Left colon (tissue), 2 donors: ENCODE measurements around the gene LZTS2. TPM values are rescaled to one million over a fixed set of nuclear protein-coding genes. Genes with fewer than 3 reads are reported as not detected.
A peak's percentile ranks its signal among the peaks of the same experiment; 100 is the strongest.
"Not testable (repeated sequence)": the region's sequence is repeated elsewhere in the genome, so short reads cannot be mapped to it uniquely, and the experiment has no call there.

Source experiments
- ATAC-seq: fragments of 200-7000 bp; cut with Tn5 transposase; one replicate; pipeline ENCODE4 v1.9.1; 2020; ENCODE audit warnings: mild to moderate bottlenecking, moderate library complexity
- DNase-seq, 2 donors: peaks; one replicate each; pipeline ENCODE4 v3.0.0-alpha.2; 2020
- intact Hi-C, 2 donors: fragments of 100-400 bp; cut with DNase I in 1 of 2; cut with micrococcal nuclease in 1 of 2; formaldehyde crosslinking; loops; one replicate each; pipeline versions ENCODE4 v1.11.2 to v1.14.0; 2022; cut with DNase I, micrococcal nuclease
- long read RNA-seq: library from polyadenylated mRNA; unstranded; transcript quantifications from one replicate; pipeline ENCODE4 v2.0.0, GENCODE V29; 2021
- total RNA-seq, 2 donors: library from RNA; stranded (reverse); fragmentation: NEBNext Ultra II Directional; extraction: Animal tissue kit (Norgen Biotek cat#: 25700); gene quantifications; one replicate each; pipeline ENCODE4 v1.2.1, GENCODE V29; 2021
- donor health status: DM: no; HTN: no; CAD: no.
- donor health status: DM: yes; HTN: yes; CAD: no.

The LZTS2 gene, protein sequence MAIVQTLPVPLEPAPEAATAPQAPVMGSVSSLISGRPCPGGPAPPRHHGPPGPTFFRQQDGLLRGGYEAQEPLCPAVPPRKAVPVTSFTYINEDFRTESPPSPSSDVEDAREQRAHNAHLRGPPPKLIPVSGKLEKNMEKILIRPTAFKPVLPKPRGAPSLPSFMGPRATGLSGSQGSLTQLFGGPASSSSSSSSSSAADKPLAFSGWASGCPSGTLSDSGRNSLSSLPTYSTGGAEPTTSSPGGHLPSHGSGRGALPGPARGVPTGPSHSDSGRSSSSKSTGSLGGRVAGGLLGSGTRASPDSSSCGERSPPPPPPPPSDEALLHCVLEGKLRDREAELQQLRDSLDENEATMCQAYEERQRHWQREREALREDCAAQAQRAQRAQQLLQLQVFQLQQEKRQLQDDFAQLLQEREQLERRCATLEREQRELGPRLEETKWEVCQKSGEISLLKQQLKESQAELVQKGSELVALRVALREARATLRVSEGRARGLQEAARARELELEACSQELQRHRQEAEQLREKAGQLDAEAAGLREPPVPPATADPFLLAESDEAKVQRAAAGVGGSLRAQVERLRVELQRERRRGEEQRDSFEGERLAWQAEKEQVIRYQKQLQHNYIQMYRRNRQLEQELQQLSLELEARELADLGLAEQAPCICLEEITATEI
- total RNA-seq: 10 to 100 TPM; 28.7 to 33.9 TPM
- long read RNA-seq, full-length matches to known transcripts: 14 of 44 reads
- long read RNA-seq, partial matches to known transcripts: 15 of 44 reads
- long read RNA-seq, other reads (novel, unspliced or antisense): 15 of 44 reads

DNA sequence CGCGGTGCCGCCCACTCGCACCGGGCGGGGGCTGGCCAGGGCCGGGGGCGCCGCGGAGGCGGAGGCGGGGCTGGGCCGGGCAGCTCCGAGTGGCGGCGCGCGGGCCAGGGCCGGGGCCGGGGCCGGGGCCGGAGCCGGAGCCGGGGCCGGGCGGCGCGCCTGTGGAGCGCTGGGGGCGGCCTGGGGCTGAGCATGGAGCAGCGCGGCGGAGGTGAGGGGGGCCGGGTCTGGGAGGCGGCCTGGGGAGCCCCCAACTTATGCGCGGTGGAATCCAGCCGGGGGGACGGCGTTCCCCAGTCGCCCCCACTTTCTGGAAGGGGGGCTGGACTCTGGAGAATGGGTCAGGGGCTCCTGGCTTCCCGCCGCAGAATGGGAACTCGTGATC is at the start of gene LZTS2:
TSS of gene LZTS2 (plus strand) at position 67 of the 385 bp plus-strand sequence. CDS start 2,731 bp downstream, outside the sequence.
- no peak for DNase-seq
- ATAC-seq: no peak
- intact Hi-C loops: no loop called here

DNA sequence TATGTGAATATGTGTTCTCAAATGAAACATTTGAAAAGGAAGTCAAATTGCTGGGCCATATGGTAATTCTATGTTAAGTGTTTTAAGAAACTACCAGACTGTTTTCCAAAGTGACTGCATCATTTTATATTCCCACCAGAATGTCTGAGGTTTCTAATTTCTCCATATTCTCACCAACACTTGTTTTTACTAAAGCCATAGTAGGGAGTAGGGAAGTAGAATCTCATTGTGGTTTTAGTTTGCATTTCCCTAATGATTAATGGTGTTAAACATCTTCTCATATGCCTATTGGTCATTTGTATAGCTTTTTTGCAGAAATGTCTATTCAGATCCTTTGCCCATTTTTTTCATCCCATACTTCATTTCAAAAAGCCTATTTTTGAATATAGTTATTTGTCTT is 39.4 kb upstream of the LZTS2 start:
- DNase-seq (no peak), ATAC-seq (no peak)
- intact Hi-C loops: no loop called here

DNA sequence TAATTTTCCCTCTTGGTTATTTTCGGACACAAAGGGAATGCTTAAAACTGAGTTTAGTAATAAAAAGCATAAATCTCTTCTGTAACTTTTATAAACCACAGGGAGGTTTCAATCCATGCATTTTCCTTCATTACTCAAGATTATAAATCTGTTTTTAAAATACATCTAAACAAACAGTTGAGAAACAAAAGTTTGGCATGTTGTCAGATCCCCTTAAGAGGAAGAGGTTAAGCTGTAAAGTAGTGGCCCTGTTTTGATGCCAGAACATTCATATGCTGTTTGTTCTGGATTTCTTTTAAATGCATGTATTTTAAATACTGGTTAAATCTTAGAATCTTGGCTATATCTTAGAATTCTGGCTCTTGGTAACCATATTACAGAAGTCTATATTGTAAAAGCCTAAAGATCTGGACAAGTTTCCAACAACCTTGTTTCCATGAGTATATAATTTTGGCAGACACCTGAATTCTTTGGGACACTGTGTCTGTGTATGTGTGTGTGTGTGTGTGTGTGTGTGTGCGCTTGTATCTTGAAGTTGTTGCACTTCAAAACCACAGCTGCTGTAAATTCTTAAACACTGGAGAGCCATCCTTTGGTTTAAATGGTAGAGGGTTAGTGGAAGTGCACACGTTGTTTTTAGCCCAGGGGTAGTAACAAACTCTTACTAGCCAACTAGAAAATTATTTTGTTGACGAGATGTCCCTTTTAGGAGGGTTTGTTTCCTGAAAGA is 37.1 kb upstream of the LZTS2 start:
- no peak for ATAC-seq
- intact Hi-C loops: no loop called here
- DNase-seq: no peak

DNA sequence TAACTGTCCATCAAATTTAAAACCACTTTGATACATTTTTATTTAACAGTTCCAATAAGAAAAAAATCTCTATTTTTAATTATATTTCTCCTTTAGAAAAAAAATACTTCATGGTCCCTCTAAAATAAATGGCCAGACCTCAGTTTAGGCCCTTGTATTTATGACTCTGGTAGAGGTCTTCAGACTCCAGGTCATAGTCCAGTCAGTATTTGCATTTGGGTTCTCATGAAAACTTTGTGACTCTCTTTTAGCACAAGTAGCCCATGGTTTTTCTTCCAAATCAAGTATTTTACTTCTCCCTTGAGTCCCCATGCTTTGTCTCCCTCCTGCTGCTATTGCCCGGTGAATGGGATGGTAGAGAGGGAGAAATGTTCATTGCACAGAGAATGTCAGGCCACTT is 35.8 kb upstream of the LZTS2 start:
- intact Hi-C loops: no loop called here
- no peak for ATAC-seq
- DNase-seq: no peak

DNA sequence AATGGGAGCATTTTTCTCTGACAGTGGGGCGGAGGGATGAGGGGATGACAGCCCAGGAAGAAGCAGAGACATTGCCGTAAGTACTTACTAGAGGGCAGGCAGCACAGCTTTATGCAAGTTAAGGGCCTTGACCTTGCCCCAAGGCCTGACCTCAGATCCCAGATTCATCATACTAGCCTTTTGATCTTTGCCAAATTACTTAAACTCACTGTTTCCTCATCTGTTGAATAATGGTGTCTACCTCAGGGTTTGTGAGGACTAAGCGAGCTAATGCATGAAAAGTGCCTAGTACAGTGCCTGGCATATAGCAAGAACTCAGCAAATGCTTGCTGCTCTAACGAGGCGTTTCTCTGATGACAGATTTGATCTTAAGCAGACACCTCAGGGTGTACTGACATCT is 33.8 kb upstream of the LZTS2 start:
- no peak for DNase-seq
- ATAC-seq: no peak
- intact Hi-C loops: no loop called here

DNA sequence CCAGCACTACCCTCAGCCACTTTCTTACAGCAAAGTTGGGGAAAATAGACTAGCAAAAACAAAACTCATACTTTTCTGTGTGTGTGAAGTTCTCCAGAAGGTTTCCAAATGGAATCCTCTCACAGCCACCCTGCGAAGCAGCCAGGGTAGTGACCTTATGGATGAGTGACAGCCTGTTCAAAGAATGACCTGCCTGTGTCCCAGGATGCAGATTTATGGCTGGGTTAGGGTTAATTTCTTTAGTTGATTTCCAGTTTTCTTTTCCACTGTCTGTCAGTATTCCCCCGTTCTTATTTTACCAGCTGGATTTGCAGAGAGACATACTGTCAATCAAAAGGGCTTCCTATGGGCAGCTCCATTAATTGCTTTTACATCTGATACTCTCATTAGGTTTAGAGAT is 32.7 kb upstream of the LZTS2 start:
- ATAC-seq: no peak
- intact Hi-C loops: no loop called here
- DNase-seq: no peak

DNA sequence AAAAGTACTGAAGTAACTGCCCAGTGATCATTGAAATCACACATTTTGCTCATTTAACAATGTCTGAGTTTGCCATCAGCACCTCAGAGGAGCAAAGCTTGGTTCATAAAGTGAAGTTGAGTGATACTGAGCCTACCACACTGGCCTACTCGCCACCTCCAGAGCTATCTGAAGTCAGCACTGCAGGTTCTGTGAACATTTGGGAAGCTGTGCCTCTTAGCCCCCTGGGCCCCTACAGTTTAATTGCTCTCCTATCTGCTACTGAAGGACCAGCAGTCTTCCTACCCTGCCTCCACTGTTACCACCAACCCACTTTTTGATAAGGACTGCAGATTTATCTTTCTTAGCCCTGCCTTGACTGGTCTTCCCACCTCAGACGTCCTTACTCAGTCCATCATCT is 32.3 kb upstream of the LZTS2 start:
- no peak for DNase-seq
- intact Hi-C loops: no loop called here
- no peak for ATAC-seq

DNA sequence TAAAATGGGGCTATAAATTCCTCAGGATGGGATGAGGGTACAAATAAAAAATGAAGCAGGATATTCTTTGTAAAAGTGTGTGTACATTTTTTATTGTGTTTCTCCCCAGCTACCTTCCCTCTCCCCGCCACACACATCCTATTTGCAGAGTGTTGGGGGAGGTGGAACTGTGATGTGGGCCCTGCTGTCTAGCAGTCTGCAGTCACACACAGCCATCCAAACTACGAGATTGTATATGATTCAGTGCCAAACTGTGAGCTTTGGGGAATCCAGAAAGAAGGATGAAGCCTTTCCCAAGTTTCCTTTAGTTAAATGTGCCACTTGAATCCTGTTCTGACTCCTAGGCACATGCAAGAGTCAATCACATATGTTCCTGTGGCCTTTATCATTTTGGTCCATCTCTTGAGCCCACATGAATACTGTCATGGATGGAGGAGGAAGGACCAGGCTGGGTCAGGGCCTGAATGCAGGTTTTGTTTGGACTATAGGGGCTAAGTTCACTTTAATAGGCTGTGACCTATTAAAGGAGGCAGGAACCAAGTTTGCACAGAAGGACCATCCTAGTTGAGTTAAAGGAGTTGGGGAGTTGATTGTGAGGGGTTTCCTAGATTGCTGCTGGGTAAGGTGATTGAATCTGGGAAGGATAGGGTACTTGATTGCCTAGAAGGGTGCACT is 31.4 kb upstream of the LZTS2 start:
- intact Hi-C loops: no loop called here
- DNase-seq: no peak
- ATAC-seq: peak; percentile 3

DNA sequence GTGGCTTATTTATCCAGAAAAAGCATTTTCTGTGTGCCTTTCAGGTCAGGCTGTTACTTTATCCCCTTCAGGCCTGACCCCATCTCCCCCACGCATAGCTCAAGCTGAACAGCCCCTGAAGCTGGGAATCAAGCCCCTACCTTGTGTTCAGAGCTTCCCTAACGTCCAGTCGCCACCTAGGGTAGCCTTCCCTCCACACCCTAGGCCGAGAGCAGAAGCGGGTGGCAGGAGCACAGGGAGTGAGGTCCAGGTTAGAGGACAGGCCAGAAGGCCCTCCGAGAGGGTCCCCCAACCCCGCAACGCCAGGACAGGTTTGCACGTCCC is 30.8 kb upstream of the LZTS2 start:
- DNase-seq: no peak
- peak; percentile 20 for ATAC-seq
- intact Hi-C loops: no loop called here

DNA sequence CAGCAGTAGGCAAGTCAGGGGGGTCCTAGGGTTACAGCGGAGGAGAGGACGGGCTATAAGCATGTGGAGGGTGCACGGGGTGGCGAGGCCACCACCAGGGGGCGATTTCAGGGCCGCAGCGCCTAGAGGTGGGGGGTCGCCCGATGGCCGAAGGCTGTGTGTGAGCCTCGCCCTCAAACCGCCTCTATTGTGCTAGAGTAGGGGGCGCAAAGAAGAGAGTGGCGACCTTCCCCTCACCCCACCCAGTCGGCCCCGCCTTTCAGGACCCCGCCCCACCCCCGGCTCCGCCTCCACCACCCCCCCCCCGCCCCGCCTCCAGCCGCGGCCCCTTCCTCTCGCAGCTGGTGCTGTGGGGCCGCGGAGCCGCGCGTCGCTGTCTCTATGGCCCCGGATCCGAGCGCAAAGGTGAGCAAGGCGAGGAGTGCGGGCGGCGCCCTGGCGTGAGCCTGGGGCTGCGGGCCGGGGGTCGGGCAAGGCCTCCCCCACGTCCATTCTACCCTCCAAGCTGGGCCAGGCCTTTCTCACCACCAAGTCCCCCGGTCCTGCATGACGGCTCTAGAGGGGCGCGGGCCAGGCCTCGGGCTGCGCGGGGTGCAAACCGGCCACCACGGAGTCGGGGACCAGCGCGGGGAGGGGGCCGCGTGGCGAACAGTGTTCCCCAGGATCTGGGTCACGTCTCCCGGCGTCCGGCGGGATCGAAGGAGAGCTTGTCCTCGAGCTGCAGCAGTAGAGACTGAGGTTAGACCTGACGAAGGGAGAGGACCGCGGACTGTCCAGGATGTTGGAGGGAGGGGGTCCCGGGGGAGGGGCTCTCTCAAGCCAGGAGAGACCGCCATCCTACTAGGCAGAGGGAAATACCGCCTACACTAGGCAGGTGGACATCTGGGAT is 30.2 kb upstream of the LZTS2 start, which contains the start of gene SEMA4G:
TSS of gene SEMA4G (plus strand) at position 318 of the 889 bp plus-strand sequence. CDS start 3,409 bp downstream, outside the sequence.
- peak; percentile 62 to 76 for DNase-seq

DNA sequence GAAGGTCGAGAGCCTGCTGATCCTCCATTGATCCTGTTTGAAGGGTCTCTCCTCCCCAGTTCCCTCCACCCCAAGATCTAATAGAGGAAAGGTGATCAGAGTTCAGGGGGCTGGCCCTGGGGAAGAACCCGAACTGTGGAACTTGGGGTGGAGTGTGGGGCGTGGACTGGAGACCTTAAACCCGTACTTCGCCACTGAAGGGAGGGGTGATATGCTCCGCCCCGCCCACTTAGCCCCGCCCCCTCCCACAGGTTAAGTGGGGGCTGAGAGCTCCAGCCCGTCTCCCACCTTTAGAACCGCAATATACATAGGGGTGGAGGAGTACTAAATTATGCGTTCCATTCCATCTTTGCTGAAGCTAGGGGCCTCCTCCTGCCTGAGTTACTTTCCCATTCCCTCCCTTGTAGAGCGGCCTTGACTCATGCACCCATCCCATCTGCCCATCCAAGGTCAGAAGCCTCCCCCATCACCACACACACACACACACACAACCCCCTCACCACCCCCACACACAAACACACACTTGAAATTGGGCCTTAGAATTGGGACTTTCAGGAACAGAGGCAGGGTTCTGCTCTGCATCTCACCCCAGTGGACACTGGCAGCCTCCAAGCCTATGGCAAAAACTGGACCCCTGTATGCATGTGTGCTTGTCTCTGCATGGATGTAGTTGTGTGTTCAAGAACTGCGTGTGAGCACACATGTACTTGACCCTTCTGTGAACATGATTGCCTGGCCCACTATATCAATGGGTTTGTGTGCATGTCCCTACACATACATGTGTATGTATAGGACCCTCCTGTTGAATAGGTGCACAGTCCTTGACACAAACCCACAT is 29.3 kb upstream of the LZTS2 start:
- DNase-seq: peak; percentile 90 to 92
- intact Hi-C loops: no loop called here
- ATAC-seq: peak; percentile 69

More for the DNA sequence above, 30.2 kb upstream of the LZTS2 start, which contains the start of gene SEMA4G:
- intact Hi-C loops: no loop called here
- ATAC-seq: peak; percentile 52

DNA sequence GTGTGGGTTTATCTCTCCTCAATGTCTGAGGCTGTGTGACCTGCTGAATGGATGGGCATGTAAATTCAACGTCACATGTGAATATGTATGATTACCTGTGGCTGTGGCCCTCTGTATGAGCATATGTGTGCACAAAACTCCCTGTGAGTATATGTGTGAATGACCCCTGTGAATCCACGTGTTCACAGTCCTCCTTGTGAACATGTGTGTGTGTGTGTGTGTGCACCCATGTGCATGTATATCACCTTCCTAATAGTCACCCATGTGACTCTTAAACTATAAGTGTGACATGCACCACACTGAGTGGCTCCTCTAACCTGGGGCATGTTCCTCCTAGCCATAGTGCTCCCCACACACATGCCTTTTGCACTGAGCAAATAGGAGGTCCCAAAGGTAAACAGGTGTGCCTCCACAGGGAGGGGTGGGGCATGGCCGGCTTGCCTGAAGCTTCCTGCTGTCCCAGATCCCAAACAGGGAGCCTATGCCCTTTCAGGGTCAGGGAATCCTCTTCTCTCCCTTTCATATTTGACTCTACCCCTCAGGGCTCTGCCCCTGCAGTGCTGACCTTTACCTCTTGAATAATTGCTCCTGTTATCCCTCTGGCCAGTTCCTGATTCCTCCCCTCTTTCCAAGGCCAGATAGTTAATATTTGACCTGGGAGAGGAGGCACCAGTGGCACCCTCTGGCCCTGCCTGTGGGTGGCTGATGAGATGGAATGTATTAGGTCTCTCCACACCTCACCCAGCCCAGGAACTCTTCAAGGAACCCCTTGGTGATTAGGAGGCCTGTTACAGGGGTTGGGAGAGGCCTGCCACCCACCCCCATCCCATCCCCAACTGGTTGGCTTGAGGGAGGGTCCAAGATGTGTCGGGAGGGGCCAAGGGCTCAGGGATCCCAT is 28.4 kb upstream of the LZTS2 start:
- peak; percentile 64 for ATAC-seq
- intact Hi-C loops: no loop called here
- DNase-seq: peak; percentile 73 to 84

DNA sequence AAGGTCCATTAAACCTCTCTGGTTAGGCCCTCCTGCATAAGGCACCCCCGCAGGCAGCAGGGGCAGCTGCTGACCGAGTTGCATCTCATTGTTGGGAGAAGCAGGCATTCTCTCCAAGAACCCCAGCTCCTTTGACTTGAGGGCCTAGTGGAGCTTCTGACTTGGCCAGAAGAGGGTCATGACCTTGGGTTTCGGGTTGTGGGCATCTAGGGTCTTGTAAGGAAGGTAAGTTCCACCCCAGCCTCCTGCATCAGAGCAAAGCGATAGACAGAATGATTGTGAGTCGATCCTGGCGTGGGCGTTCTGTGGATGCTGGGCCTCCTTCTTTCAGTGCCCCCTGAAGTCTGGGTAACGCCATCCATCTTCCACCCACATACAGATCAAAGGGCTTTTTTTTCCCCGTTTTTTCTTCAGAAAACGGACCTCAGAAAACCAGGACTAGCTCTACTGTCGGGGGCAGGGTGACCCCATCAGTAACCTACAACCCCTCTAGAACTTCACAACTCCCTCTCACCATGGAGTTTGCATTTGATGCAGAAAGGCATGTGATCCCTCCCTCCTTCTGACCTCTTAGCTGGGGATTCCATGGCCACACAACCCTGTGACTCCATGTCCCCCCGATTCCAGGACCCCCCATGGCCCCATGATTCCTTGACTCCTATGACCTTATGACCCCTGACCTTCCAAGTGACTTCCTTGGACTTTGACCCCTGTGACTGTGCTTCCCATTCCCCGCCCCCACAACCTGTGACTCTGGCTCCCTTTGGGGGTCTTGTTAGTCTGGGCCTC is 27.3 kb upstream of the LZTS2 start:
- no peak for ATAC-seq
- intact Hi-C loops: no loop called here
- DNase-seq: peak in 1 of 2 donors; percentile 31

DNA sequence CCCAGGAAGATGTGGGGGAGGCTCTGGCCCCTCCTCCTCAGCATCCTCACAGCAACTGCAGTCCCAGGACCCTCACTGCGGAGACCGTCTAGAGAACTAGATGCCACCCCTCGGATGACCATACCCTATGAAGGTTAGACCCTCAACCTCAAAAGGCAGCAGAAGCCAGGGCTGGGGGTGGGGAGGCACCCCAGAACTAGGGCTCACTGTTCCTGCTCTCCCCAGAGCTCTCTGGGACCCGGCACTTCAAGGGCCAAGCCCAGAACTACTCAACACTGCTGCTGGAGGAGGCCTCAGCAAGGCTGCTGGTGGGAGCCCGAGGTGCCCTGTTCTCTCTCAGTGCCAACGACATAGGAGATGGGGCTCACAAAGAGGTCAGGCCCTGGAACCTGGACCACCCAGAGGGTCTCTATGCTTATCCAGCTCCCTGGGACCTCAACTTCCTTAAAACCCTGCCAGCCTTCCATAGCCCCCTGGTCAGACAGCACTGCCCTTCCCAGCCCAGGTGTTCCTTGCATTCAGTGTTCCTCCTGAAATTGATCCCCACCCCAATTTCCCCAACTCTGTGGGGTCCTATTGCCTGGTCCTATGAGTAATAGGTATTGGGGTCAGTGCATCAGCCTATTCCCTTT is 26.6 kb upstream of the LZTS2 start:
- no peak for ATAC-seq
- DNase-seq: no peak
- intact Hi-C loops: no loop called here

DNA sequence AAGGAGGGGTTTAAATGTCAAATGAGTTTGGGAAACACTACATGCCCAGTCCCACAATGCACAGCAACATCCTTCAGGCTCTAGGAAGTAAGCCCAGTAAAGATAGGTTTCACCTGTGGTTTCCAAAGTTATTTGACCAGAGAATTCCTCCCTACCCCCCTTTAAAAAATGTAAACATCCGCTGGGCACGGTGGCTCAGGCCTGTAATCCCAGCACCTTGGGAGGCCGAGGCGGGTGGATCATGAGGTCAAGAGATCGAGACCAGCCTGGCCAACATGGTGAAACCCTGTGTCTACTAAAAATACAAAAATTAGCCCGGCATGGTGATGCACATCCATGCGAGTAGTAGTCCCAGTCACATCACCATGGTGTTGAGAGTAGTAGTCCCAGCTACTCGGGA is 24.2 kb upstream of the LZTS2 start:
- DNase-seq, ATAC-seq, intact Hi-C loops: not testable (repeated sequence)
